SK-N-DZ (cell line): ENCODE results near the gene CLTC.
A peak's percentile ranks its signal among the peaks of the same experiment; 100 is the strongest.

Experiments used
- DNase-seq: peaks from one replicate; pipeline ENCODE4 v3.0.0-alpha.2; 2015; ENCODE audit warnings: low spot score

CLTC gene

GRCh38 chr17:59678918-59679317 is 59.2 kb downstream of the CLTC start:
- no peak for DNase-seq

DNA sequence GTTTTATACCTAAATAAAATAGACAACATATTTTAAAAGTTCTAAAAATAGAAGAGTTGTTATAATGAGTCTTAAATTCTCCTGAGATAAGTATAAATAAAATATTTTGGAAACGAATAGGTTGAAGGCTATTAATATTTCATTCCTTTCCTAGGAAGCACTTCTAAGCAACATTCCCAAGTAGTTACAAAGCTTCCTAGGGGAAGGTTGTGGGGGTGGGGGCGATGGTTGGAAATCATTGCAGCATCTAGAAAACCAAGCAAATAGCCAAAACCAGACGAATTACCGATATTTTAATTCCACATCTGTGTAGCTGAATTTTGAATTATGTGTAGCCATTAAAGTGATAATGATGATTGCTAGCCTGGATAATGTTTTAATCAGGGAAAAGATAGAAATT is 60.6 kb downstream of the CLTC start:
- DNase-seq: no peak

DNA sequence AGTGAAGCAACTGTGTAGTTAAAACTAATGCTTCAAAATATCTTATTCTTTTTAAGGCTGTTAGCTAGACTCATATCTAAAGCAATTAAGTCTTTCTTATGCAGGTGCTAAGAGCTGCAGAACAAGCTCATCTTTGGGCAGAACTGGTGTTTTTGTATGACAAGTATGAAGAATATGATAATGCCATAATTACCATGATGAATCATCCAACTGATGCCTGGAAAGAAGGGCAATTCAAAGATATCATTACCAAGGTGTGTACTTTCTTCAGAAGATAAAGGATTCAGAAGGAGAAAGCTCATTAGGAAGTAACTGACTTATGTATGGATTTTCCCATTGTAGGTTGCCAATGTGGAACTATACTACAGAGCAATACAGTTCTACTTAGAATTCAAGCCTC is 63.6 kb downstream of the CLTC start:
- no peak for DNase-seq

- DNase-seq: no peak
These were observed 65.3 kb downstream of the CLTC start for GRCh38 chr17:59684967-59685366.

GRCh38 chr17:59688008-59688407 is 68.3 kb downstream of the CLTC start:
- no peak for DNase-seq

- DNase-seq: no peak
These were observed 68.8 kb downstream of the CLTC start for GRCh38 chr17:59688496-59688895.

DNA sequence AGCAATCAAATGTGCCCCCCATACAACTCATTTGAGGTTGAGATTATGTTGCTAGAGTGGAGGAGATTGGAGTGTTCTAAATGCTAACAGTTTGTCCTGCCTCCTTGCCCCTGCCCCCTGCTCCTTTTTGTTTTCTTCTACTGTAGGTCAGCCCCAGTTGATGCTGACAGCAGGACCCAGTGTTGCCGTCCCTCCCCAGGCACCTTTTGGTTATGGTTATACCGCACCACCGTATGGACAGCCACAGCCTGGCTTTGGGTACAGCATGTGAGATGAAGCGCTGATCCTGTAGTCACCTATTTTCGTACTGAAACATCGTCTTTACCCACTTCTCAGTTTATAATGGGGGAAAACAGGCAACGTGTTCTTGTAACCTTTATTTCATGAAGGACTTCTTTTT is 73.9 kb downstream of the CLTC start:
- DNase-seq: no peak

GRCh38 chr17:59694344-59694743 is 74.6 kb downstream of the CLTC start:
- DNase-seq: no peak

- DNase-seq: no peak
These were observed 76.4 kb downstream of the CLTC start for GRCh38 chr17:59695945-59696681.

GRCh38 chr17:59696682-59697277 is 77.1 kb downstream of the CLTC start:
- no peak for DNase-seq

- DNase-seq: no peak
These were observed 78.4 kb downstream of the CLTC start for GRCh38 chr17:59698143-59698542.

- DNase-seq: no peak
These were observed 79.5 kb downstream of the CLTC start for GRCh38 chr17:59699218-59699617.

GRCh38 chr17:59699786-59700185 is 80.1 kb downstream of the CLTC start:
- DNase-seq: no peak

- DNase-seq: no peak
These were observed 82.6 kb downstream of the CLTC start for GRCh38 chr17:59702304-59702703.

GRCh38 chr17:59707149-59707970 is 87.7 kb downstream of the CLTC start, which contains the start of the genes PTRH2 and VMP1:
Gene PTRH2, minus strand, starts transcription at chr17:59707430. Its CDS starts 9,452 bp downstream, at chr17:59697978.
Gene VMP1, plus strand, starts transcription at chr17:59707654. Its CDS starts 23,793 bp downstream, at chr17:59731447.
- DNase-seq: peak; percentile 100

DNA sequence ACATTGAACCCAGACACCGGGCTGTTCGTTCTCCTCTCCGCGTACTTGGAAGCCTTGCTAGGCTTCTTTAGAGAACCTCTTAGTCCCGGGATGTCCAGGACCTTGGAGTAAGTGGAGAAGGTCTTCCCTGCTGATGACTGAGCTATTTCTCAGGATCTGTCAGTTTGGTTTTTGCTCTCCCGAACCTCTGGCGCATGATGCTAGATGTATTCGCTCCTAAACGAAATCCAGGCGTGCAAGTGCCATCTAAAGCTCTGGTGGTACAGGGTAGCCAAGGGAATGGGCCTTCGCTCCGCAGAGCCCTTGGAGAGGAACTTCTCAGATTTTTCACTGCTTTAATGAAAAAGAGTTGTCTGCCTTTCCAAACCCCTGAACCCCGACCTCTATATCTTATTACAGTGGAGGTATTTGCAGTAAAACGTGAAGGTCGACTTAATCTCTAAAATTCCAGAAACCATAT is 88.3 kb downstream of the CLTC start:
- DNase-seq: no peak

DNA sequence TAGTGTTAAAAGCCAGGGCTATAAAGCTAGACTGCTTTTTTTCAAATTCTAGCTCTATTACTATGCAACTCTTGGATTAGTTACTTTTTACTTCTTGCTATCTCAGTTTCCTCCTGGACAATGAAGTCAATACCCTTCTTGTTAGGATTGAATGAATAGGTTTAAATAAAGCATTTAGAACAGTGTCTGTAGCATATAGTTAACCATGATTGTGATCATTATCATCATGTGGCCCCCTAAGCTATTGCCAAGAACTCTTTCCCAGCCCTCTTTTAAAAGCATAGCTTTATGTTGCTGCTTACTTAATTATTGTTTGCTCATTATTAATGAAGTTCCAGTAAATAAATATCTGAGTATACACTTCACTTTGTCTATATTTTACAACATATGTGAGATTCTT is 92.2 kb downstream of the CLTC start:
- no peak for DNase-seq

GRCh38 chr17:59712862-59713261 is 93.2 kb downstream of the CLTC start:
- no peak for DNase-seq

DNA sequence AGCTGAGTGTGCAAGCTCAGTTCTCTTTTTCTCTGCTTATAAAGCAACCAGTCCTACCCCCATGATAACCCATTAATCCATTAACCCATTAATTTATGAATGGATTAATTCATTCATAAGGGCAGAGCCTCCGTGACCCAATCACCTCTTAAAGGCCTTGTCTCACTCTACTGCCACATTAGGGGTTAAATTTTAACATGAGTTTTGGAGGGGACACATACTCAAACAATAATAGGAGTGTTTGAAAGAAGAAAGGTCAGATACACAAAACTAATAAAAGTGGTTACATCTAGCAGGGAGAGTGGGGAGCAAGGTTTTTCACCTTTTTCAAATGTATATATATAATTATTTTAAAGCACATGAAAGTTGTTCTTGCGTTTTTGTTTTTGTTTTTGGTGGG is 94.6 kb downstream of the CLTC start:
- DNase-seq: no peak

DNA sequence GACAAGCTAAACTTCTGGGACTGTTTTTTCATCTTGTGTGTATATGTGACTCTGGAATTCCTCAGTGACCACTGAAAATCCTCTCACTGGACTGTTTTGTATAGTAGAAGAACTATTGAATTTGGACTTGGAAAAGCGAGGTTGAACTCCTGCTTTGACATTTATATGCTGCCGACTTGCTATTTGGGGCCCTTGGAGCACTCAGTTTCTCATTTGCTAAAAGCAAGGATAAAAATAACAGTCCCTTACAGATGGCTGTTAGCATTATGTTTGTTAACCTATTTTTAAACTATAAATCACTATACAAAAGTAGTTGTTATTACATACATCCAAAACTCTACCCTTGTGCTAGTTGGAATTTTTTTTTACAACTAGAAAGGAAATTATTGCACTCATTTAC is 96.7 kb downstream of the CLTC start:
- no peak for DNase-seq

GRCh38 chr17:59719526-59719925 is 99.8 kb downstream of the CLTC start:
- no peak for DNase-seq

- DNase-seq: no peak
These were observed 102.9 kb downstream of the CLTC start for GRCh38 chr17:59722623-59723022.
